Skin of body (tissue), 3 donors: Measurements from ENCODE around the gene CCDC138. TPM values are rescaled to one million over a fixed set of nuclear protein-coding genes. Genes with fewer than 3 reads are reported as not detected.

Source experiments
- DNase-seq: peaks from one replicate; lab custom pipeline; 2025; lab: John Stamatoyannopoulos, UW
- small RNA-seq: library from RNA; depleted of rRNA; stranded (forward); fragments of <200 nt; gene quantifications from one replicate; pipeline ENCODE3, GENCODE V24; 2014; ENCODE audit warnings: low replicate concordance
- total RNA-seq: library from RNA; depleted of rRNA; stranded (reverse); fragments of >200 nt; gene quantifications from one replicate; pipeline ENCODE4 v1.2.3, GENCODE V29; 2014

CCDC138 gene
- total RNA-seq, 1 donor from 2014 or later: 11.3 TPM

DNA sequence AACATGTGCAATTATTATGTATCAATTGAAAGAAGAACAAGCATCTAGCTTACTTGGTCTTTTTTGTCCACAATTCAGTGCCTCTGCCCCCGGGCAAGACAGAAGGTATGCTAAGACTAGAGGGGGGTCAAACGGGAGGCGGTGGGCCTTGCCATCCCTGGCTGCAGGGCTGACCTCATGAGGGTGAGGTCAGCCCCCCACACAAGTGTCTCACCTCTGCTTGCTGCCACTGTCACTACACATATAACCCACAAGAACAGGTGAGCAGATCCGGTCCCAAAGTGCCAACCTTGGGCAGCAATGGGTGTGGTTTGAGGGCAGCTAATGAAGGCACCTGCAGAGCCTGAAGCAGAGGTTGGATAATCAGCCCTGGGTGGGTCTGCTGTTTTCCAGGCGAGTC is 131.0 kb downstream of the CCDC138 start:
- DNase-seq: no peak

DNA sequence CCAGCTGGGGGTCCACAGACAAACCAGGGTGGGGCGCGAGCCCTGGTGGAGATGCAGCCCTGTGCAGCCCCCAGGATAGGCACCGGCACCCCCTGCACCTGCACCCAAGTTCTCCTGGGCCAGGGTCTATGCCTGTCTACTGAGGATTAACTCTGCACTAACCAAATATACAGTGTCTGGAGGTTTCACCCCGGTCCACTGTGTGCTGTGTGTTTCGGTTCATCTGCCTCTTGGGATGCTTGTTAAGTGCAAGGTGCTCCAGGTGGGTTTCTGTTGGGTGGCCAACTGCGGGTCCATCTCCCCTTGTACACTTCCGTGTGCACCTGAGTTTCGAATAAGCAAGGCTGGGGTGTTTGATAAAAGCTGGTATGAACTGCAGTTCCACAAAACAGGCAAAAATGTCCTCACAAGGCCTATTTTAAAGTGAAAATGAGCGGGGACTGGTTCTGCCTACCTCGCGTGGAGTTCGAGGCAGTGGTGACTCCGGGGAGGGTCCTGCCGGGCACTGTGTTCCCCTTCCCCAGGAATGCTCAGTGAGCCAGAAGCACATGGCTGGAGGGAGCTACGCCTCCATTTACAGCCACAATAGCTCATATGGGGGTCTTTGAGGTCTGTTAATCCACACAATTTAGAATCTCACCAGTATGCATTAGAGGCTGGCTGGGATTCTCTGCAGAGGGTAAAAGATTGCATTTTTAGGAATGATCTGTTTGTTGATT is 131.7 kb downstream of the CCDC138 start:
- no peak for DNase-seq

DNA sequence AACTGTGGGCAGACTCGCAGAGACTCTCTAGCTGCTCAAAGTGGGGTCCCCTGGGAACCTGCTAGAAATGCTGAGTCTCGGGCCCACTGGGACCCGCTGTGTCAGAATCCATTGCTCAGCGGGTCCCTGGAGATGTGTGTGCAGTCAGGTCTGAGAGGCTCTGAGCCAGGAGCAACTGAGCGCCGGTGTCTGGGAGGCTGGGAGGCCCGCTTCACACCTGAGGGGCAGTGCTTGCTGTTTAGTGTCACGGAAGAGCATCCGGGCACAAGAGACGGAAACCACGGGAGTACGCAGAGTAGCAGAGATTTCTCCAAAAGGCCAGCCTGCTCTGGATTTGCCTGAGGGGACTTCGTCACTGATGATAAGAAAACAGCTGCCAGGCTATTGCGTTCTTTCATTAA is 132.4 kb downstream of the CCDC138 start:
- DNase-seq: no peak

DNA sequence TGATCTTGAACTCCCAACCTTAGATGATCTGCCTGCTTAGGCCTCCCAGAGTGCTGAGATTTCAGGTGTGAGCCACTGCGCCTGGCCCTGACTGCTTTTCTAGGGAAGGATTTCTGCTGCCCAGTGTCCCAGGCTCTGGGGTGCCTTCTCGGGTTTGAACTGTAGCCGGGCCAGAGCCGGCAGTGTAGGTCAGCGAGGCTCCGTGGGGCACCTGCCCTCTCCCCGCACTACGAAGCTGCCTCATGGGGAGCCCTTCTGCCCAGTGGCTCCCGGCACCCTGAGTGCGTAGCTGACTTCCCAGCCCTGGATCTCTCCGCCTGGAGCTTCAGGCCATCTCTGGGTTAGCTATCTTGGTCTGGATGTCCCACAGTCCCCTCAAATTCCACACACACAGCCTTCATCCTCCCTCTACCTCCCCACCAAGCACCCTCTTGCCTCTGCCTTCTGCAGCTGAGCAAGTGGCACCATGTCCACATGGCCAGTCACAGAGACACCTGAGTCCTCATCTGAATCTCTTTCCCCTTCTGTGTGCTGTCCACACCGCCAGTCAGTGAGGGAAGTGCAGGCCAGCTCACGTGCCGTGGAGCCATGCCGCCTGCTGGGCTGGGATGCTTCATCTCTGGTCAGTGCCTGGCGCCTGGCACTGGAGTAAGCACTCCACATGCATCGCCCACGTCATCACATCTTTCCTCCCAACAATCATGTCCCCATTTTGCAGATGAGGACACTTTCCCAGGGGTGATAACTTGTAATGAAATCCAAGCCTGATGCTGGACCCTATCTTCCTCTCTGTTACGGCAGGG is 133.2 kb downstream of the CCDC138 start:
- no peak for DNase-seq

DNA sequence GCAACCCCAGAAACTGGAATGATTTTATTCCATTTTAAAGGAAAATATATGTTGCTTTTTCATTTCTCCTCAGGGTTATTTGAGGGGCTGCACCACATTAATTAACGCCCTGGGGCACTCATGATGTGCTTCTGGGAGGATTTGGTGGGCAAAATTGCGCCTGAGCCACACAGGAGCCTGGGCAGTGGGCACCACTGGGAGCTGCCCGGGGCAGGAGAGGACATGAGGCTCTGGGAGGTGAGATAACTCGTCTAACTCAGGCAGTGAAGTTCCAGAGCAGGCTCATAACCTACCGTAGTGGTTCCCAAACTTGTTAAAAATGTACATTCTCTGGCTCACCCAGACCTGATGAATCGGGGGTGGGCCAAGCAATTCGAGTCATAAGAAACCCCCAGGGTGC is 134.1 kb downstream of the CCDC138 start:
- no peak for DNase-seq

DNA sequence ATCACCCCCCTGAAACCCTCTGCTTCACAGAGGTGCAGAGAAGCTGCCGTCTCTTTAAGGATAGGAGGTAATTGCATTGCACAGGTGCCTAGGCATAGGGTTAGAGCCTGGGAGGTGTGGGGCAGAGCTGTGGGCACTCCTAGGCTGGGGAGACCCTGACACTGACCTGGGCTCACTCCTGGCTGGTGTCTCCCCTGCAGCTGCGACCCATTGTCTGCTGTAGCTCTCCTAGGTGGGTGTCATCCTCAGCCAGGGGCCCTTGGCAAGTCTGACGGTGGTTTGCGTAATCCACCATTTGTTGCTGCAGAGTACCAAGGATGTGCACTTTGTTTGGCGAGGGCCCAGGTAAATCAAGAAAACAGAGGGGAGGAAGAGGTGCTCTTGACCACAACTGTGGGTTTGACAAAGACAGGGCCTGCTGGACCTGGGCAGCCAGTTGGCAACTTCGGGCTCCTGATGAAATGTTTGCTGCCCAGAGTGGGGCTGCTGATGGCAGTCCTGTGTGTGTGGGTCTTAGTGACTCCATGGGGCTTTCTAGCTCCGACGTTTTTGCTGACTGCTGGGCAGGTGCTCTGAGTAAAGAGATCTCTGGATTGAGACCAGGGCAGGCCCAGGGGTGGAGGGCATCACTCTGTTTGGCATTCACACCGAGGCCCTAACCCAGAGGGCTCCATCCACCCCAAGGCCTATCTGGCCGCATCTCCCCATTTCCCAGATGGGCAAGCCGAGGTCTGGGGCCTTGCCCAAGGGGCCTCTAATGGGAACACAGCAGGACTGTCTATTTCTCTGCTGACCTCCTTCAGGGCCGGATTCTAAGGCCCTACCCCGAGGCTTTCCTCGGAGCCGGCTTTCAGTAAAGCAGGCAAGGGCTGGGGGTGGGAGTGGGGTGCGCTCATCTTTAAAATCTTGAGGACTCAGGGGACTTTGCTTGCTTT is 134.8 kb downstream of the CCDC138 start:
- no peak for DNase-seq

DNA sequence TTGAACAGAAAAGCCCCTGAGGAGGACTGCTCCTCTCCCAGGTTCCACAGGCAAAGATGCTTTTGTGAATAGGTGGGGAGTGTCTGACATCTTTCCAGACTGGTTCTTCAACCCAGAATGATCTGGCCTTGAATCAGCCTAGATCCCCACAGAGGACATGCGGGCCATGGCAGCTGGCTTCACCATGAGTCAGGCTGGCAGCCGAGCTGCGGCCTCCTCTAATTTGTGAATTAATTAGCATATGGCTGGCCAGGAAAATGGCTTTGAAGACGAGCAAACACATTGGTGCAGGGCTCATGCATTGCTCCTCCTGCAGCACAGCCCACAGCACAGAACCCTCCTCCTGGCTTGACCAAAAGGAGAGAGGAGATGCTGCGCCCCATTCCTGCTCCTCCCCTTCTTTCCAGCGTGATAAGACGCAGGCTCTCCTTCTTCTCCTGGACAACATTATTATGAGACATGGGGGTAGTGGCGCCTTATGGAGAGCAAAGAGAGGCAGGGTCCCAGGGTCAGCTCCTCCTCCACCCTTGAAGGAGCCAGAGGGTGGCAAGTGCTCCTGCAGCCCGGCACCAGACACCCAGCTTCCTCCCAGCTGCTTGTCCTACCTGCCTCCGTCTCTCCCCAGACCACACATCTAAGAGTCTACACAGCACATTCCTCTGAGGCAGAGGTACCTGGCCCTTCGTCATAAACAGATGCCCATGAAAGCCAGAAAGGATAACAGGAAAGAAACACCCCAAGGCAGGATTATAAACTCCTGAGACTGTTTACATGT is 135.8 kb downstream of the CCDC138 start:
- DNase-seq: no peak

DNA sequence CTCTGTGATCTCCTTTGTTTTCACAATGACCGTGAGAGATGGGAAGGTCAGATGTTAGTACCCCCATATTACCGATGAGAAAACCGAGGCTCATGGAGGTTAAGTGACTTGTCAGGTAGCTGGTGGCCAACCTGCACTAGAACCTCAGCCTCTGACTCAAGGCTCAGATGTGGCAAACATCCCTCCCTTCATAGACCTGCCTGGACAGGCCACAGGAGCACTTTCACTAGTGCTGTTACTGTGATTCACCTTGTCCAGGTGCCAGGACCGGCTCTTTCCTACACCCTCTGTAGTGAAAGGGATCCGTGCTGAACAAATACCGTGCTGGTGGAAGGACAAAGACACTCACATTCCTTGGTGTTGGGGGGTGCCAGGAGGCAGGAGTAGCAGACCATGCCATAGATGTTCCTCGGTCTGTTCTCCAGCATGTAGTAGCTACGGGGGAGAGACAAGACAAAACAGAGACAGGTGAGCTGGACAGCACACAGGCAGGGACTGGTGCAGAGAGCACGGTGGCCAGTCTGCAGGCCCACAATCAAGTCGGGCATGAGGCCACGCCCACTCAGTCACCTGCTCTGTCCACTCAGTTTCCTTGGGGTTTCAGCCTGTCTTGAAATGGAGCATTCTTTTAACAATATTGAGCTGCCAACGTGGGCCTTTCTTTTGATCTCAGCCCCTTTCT is 136.6 kb downstream of the CCDC138 start:
- no peak for DNase-seq

DNA sequence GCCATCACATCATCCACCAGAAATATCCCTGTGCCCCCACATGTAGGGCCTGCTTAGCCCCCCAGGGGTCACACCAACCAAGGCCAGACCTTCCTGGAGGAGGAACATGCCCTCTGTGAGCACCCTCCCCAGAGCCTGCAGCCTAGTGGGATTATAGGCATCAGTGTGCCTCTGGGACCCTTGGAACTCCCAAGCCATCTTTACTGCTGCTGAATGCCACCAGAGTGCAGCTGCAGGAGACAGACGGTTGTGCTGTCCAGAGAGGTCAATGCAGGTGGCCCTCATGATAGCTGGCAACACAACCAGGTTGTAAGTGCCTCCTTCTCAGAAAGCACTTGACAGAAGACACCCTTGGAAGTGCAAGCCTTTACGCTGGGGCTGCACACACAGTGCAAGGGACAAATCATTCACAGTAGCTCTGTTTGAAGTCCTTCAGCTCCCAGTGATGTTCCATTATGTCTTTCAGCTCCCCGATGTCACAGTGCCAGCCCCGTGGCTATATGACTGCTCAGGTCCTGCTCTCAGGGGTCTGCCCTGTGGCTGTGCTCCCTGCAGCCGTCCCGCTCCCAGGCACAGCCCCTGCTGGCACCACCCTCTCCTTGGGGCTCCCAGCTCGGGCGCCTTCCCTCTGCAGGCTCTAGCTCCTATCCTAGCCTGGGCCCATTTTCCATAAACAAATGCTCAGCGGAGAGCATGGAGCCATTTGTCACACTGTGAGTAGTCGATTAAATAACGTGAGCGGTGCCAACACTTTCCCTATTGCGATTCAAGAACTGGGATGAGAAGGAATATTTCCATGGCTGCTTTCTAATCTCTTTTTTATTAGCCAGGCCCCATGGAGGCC is 137.4 kb downstream of the CCDC138 start:
- no peak for DNase-seq

DNA sequence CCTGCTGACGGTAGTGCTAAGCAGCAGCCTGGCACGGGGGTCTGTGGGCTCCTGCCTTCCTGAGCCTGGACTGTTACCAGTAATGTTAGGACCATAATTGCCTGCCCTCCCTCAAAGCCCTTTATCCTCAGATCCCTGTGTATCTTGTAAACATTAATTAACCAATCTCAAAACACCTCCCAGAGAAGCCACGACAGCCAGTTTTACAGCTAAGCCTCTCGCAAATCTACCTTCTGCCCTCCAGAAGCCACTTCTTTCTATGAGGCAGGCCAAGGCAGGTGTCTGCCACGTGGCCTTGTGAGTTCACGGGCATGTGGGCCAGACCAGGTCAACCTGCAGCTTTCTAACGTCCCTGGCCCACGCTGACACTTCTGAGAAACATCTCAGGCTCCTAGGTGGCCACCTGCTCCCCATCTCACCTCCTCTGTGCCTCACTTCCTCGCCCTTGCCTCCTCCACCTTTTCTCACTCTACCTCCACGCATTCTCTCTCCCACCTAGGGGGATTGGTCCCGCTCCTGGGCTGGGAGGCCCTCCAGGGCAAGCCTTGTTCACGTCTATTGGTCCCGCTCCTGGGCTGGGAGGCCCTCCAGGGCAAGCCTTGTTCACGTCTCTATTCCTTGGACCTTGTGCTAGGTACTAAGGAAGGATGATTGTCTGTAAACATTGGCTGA is 138.1 kb downstream of the CCDC138 start:
- no peak for DNase-seq

DNA sequence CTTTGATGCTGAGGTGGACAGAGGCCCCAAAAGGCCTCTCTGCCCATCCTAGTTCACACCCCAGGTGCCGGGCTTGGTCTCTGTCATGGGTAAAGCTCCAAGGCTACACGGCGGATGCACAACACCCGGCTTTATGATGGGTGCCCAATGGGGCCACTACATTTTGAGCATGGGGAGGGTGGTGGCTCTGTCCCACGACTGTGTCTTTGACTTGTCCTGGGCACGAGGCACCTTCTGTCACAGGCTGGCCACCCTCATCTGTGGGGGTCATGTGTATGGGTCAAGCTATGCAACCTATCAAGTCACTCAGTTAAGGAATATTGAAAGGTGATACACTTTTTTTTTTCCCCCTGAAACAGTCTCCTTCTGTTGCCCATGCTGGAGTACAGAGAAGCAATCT is 138.7 kb downstream of the CCDC138 start:
- no peak for DNase-seq

DNA sequence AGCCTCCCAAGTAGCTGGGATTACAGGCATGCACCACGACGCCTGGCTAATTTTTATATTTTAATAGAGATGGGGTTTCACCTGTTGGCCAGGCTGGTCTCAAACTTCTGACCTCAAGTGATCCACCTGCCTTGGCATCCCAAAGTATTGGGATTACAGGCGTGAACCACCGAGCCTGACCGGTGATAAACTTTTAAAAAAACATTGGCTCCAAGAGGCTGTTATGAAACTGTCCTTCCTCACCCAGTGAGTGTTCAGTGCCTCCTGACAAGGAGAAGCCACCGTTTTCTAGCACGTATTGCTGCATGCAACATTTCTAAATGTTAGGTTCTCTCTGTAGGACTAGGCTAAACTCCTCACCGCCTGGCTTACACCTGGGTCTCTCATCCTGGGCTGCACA is 139.2 kb downstream of the CCDC138 start:
- no peak for DNase-seq

Small RNAs within 50 kb of the gene (small RNA-seq; reads per million reads assigned to genes)
- not detected for gene AC073415.1

Other genes starting within 250 kb of the CCDC138 start
- gene RANBP2, start 67.3 kb upstream of the CCDC138 start, total RNA-seq: 78.4 TPM
- 2.5 TPM for gene EDAR, start 202.4 kb downstream of the CCDC138 start, total RNA-seq